Spleen (tissue), 11 donors: ENCODE results near the gene ZNF222. TPM values are rescaled to one million over a fixed set of nuclear protein-coding genes. Genes with fewer than 3 reads are reported as not detected.

Source experiments
- DNase-seq: peaks from one replicate; pipeline ENCODE4 v3.0.0-alpha.2; 2020
- H3K27ac ChIP-seq, 8 donors: fragments of 200-600 bp; sonication (generic) in 7 of 8; 1 replicate in 4 of 8; 2 replicates in 4 of 8; pipeline versions ENCODE4 v1.5.0 to v1.8.0; 2016 to 2021; ENCODE audit warnings: inconsistent platforms in 4 of 8, mild to moderate bottlenecking in 4 of 8, moderate library complexity in 1 of 8
- H3K27me3 ChIP-seq, 7 donors: fragments of 200-600 bp; sonication (generic) in 6 of 7; replicated peaks in 1 of 7; 1 replicate in 4 of 7; 2 replicates in 3 of 7; pipeline versions ENCODE4 v1.5.0 to v1.8.0; 2016 to 2021; ENCODE audit warnings: inconsistent platforms in 3 of 7, mild to moderate bottlenecking in 1 of 7
- H3K36me3 ChIP-seq, 6 donors: fragments of 200-600 bp; sonication (generic) in 5 of 6; 1 replicate in 4 of 6; 2 replicates in 2 of 6; pipeline versions ENCODE4 v1.5.0 to v1.8.0; 2016 to 2021; ENCODE audit warnings: inconsistent platforms in 2 of 6
- H3K4me1 ChIP-seq, 6 donors: fragments of 200-600 bp; sonication (generic) in 5 of 6; 1 replicate in 3 of 6; 2 replicates in 3 of 6; pipeline versions ENCODE4 v1.5.0 to v1.8.0; 2016 to 2021; ENCODE audit warnings: inconsistent platforms in 3 of 6
- H3K4me3 ChIP-seq, 8 donors: fragments of 200-600 bp; sonication (generic) in 7 of 8; 1 replicate in 4 of 8; 2 replicates in 4 of 8; pipeline versions ENCODE4 v1.5.0 to v1.8.0; 2016 to 2021; ENCODE audit warnings: inconsistent platforms in 4 of 8, mild to moderate bottlenecking in 4 of 8, moderate library complexity in 2 of 8
- H3K9me3 ChIP-seq, 8 donors: fragments of 200-600 bp; sonication (generic) in 7 of 8; 1 replicate in 4 of 8; 2 replicates in 4 of 8; pipeline versions ENCODE4 v1.5.0 to v1.8.0; 2016 to 2021; ENCODE audit warnings: inconsistent platforms in 4 of 8
- POLR2A ChIP-seq, 3 donors: fragments of 450-650 bp; IDR thresholded peaks; one replicate each; pipeline ENCODE4 v1.5.1; 2017; ENCODE audit warnings: antibody characterized with exemption in 3 of 3, mild to moderate bottlenecking in 1 of 3
- POLR2AphosphoS5 ChIP-seq, 3 donors: sonication (generic); formaldehyde crosslinking; IDR thresholded peaks; one replicate each; pipeline ENCODE4 v1.5.1; 2017; ENCODE audit warnings: antibody characterized with exemption in 3 of 3
- WGBS, 5 donors: extraction: QIAGEN DNeasy Blood & Tissue Kit in 3 of 5; methylation state at CpG; one replicate each; pipeline versions ENCODE4 v1.1.5 to v1.1.7; 2013 to 2018; 5-methylcytosine and 5-hydroxymethylcytosine counted together
- intact Hi-C: fragments of 100-400 bp; cut with DNase I; formaldehyde crosslinking; loops from one replicate; pipeline ENCODE4 v1.15.0; 2023; ENCODE audit warnings: low total_unique reads
- polyA plus RNA-seq, 3 donors: library from polyadenylated mRNA; stranded (reverse); fragments of 200-250 nt; gene quantifications; one replicate each; pipeline ENCODE4 v1.2.1, GENCODE V29; 2013
- total RNA-seq, 7 donors: library from RNA; depleted of rRNA in 3 of 7; stranded (reverse); fragments of >200 nt in 3 of 7; fragmentation: NEBNext Ultra II Directional in 4 of 7; extraction: Animal tissue kit (Norgen Biotek cat#: 25700) in 4 of 7; gene quantifications; one replicate each; pipeline versions ENCODE4 v1.1.0 to v1.2.1, GENCODE V29; 2016 to 2021
- TF ChIP-seq, protein P1 (sequence below), 11 experiments: fragments of 200-600 bp in 7 of 11; fragments of 450-650 bp in 4 of 11; sonication (generic) in 4 of 11; IDR thresholded peaks in 8 of 11; conservative IDR thresholded peaks in 3 of 11; 1 replicate in 7 of 11; 2 replicates in 4 of 11; pipeline versions ENCODE4 v1.4.0 to v1.8.0; 2016 to 2021; ENCODE audit warnings: antibody characterized with exemption in 11 of 11, inconsistent platforms in 4 of 11, mild to moderate bottlenecking in 1 of 11
- donor health status: healthy with polysubstance abuse.
- donor health status: DM: no; HTN: no; CAD: no; lungs with moderate emphysema.
- donor health status: DM: no; HTN: no; CAD: no.
- donor health status: Bipolar disorder and iron deficiency.
- donor health status: healthy.
- donor health status: DM: no; HTN: no; CAD: no.
- donor health status: DM: yes; HTN: yes; CAD: no.

The ZNF222 gene
- total and polyA plus RNA-seq, 10 donors, result 3.4 to 12.5 (median 5.3) TPM

DNA sequence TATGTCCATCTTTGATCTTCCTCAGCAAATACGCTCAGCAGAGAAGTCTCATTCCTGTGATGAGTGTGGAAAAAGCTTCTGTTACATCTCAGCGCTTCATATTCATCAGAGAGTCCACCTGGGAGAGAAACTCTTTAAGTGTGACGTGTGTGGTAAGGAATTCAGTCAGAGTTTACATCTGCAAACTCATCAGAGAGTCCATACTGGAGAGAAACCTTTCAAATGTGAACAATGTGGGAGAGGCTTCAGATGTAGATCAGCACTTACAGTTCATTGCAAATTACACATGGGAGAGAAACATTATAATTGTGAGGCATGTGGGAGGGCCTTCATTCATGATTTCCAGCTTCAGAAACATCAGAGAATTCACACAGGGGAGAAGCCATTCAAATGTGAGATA, 41.1 kb downstream of the ZNF222 start:
- H3K27ac ChIP-seq, result no peak overlapping the region
- peaks cover 8 to 70% (median 57%) of the 10 kb centered on the region in 6 donors for H3K36me3 ChIP-seq
- no peak overlapping the region for H3K4me3 ChIP-seq
- intact Hi-C loops, result no loop called here
- peaks cover 6 to 100% (median 90%) of the 10 kb centered on the region in 8 donors for H3K9me3 ChIP-seq
- TF ChIP-seq POLR2AphosphoS5 (IDR thresholded peaks at IDR 0.05) (no peak), POLR2A (IDR thresholded peaks at IDR 0.05) (no peak)
- TF ChIP-seq, protein P1, sequence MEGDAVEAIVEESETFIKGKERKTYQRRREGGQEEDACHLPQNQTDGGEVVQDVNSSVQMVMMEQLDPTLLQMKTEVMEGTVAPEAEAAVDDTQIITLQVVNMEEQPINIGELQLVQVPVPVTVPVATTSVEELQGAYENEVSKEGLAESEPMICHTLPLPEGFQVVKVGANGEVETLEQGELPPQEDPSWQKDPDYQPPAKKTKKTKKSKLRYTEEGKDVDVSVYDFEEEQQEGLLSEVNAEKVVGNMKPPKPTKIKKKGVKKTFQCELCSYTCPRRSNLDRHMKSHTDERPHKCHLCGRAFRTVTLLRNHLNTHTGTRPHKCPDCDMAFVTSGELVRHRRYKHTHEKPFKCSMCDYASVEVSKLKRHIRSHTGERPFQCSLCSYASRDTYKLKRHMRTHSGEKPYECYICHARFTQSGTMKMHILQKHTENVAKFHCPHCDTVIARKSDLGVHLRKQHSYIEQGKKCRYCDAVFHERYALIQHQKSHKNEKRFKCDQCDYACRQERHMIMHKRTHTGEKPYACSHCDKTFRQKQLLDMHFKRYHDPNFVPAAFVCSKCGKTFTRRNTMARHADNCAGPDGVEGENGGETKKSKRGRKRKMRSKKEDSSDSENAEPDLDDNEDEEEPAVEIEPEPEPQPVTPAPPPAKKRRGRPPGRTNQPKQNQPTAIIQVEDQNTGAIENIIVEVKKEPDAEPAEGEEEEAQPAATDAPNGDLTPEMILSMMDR (IDR thresholded peaks at IDR 0.05 in 8 of 11, conservative IDR thresholded peaks at IDR 0.05 in 3 of 11), result no peak
- peaks cover 0 to 4% (median 3%) of the 10 kb centered on the region in 6 donors for H3K4me1 ChIP-seq
- 63 to 81% (median 65%) methylated on average over 3 of the region's 3 CpGs for WGBS, 5 donors
- no peaks in the 10 kb centered on the region for H3K27me3 ChIP-seq
- no peak for DNase-seq

DNA sequence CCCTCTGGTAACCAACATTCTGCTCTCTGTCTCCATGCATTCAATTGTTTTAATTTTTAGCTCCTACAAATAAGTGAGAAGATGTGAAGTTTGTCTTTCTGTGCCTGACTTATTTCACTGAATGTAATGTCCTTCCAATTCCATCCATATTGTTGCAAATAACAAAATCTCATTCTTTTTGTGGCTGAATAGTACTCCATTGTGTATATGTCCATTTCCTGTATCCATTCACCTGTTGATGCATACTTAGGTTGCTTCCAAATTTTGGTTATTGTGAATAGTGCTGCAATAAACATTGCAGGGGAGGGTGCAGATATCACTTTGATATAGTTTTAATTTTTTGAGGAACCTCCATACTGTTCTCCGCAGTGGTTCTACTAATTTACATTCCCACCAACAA, 44.2 kb downstream of the ZNF222 start:
- WGBS, 5 donors, result 97 to 98% (median 97%) methylated on average over 1 of the region's 1 CpG
- peaks cover 6 to 70% (median 66%) of the 10 kb centered on the region in 8 donors for H3K9me3 ChIP-seq
- no peak overlapping the region for H3K4me3 ChIP-seq
- intact Hi-C loops, result no loop called here
- H3K36me3 ChIP-seq, result peaks cover 8 to 39% (median 28%) of the 10 kb centered on the region in 6 donors
- H3K27ac ChIP-seq, result no peak overlapping the region
- TF ChIP-seq POLR2AphosphoS5 (IDR thresholded peaks at IDR 0.05), result no peak
- no peak for TF ChIP-seq POLR2A (IDR thresholded peaks at IDR 0.05)
- TF ChIP-seq, protein P1 (IDR thresholded peaks at IDR 0.05 in 8 of 11, conservative IDR thresholded peaks at IDR 0.05 in 3 of 11), result no peak
- no peaks in the 10 kb centered on the region for H3K27me3 ChIP-seq
- no peak for DNase-seq
- peaks cover 9 to 23% (median 19%) of the 10 kb centered on the region in 6 donors for H3K4me1 ChIP-seq

DNA sequence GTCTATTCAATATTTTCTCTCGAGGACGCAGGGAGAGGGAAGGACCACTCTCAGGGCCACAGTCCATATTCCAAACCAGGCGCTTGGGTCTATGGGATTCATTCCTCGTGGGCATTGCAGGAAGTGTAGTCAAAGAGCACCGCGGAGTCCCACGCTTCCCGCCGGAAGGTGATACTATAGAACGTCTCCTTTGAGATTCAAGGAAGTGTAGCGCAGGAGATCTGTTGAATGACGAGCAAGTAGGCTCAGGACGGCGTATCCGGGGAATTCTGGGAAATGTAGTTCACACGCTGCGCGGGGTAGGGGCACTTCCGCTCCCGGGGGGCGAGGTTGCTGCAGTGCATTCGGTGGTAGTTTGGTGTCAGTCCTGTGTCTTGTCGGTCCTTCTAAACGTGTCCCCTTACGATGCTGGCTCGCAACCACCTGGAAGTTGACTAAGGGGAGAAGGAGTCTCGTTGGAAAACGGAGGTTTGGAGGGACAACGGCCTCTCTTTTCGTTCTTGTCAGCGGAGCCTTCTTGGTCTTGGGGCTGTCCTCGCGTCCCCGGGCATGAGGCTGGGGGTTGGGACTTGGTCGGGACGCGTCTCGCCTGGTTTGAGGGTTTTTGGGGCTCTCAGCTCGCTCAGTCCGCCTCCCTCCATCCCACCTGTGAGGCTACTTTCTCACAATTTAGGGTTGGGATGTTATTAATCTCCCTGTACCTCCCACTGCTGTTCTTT, 46.8 kb downstream of the ZNF222 start, which contains the start of gene ZNF284:
Gene ZNF284 (plus strand): TSS at position 336 of the 719 bp plus-strand sequence. CDS start 4,231 bp downstream, outside the sequence.
- Histone ChIP-seq H3K27ac (peak within 1 kb of the TSS; percentile 55 to 80 (median 68)), H3K27me3 (no peaks in the 10 kb centered on the region), H3K4me1 (peaks cover 9 to 23% (median 19%) of the 10 kb centered on the region in 6 donors), H3K36me3 (peaks cover 0 to 24% (median 5%) of the 10 kb centered on the region in 6 donors), H3K4me3 (peak within 1 kb of the TSS; percentile 44 to 88 (median 63)), H3K9me3 (peaks cover 1 to 45% (median 40%) of the 10 kb centered on the region in 8 donors)
- 1 to 4% (median 1%) methylated on average over 30 to 40 of the region's 40 CpGs for WGBS, 5 donors
- intact Hi-C loops, result no loop called here
- peak; percentile 93 for DNase-seq
- TF ChIP-seq POLR2AphosphoS5 (IDR thresholded peaks at IDR 0.05), result peak; percentile 54 to 88 (median 84)
- TF ChIP-seq POLR2A (IDR thresholded peaks at IDR 0.05), result no peak

DNA sequence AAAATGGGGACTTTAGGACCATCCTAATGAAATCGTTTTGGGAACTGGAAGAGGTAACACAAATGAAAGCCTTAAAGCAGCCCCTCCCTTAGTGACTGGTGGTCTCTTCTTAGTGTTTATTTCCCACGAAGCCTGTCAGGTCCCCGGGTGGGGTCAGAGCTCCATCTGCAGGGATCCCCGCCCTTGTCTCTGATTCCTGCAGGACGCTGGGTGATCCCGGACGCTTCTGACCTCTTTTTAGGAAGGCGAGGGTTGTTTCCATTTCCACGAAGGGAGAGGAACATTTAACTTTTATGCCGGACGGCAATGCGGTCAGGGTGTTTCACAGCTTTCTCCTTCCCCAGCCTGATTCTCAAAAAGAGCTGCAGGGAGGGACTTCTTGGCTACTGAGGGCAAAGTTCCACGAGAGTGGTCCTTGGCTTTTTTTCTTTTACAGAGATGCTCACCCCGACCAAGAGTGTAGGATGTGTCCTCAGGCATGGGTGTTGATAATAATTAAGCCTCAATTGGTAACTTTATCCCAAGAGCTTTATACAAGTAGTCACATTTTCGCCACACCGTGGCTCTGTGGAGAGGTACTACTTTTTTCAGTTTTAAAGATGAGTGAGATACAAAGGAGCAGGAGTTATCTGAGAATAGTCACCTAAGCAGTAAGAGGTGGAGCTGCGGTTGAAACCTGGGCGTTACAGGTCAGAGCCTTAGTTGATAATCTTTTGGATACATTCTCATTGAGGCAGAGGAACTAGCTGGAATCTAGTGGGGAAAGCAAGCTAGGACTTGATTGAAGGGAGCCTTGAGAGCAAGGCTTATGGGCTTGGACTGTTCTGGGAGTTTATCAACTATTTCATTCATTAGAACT, 47.6 kb downstream of the ZNF222 start:
- peaks cover 0 to 23% (median 2%) of the 10 kb centered on the region in 6 donors for H3K36me3 ChIP-seq
- no peak for TF ChIP-seq POLR2A (IDR thresholded peaks at IDR 0.05)
- no peak for TF ChIP-seq POLR2AphosphoS5 (IDR thresholded peaks at IDR 0.05)
- TF ChIP-seq, protein P1 (IDR thresholded peaks at IDR 0.05 in 8 of 11, conservative IDR thresholded peaks at IDR 0.05 in 3 of 11), result no peak
- no peaks in the 10 kb centered on the region for H3K27me3 ChIP-seq
- peak overlapping the region in 6 of 8 donors; percentile 55 to 80 (median 72) for H3K27ac ChIP-seq
- intact Hi-C loops, result no loop called here
- peaks cover 0 to 37% (median 32%) of the 10 kb centered on the region in 8 donors for H3K9me3 ChIP-seq
- WGBS, 5 donors, result 24 to 42% (median 29%) methylated on average over 18 of the region's 18 CpGs
- no peak for DNase-seq
- H3K4me3 ChIP-seq, result peak overlapping the region; percentile 44 to 88 (median 63)
- peaks cover 9 to 23% (median 19%) of the 10 kb centered on the region in 6 donors for H3K4me1 ChIP-seq
